GM12872 (cell line): Measurements from ENCODE around the gene ZNF232.

Experiments used
- CTCF ChIP-seq: IDR thresholded peaks from 3 replicates; pipeline ENCODE4 v1.5.1; 2011; ENCODE audit warnings: low read depth, mild to moderate bottlenecking, low read length, moderate library complexity; ENCODE audit not compliant: insufficient read depth

The ZNF232 gene

GRCh38 chr17:5065227-5065744, 46.4 kb downstream of the ZNF232 start:
- no peak for TF ChIP-seq CTCF
